HepG2 (cell line): Measurements from ENCODE around the gene TSHZ2. TPM values are rescaled to one million over a fixed set of nuclear protein-coding genes. Genes with fewer than 3 reads are reported as not detected.
A peak's percentile ranks its signal among the peaks of the same experiment; 100 is the strongest.

Experiments used
- ATAC-seq: fragments of 200-7000 bp; cut with Tn5 transposase; 3 replicates; pipeline ENCODE4 v1.9.1; 2020; ENCODE audit warnings: mild to moderate bottlenecking, moderate library complexity
- BruUV-seq: library from RNA; stranded (reverse); fragments of 400-500 nt; replicated peaks from 2 replicates; lab custom pipeline; 2021; lab: Mats Ljungman, UMichigan
- CTCF ChIA-PET: fragments of 300-600 bp; formaldehyde crosslinking; extraction: SDS; loops from one replicate; lab custom pipeline; 2021; ENCODE audit warnings: low total read pairs, inconsistent platforms, low intra/inter-chr PET ratio; lab: Yijun Ruan, JAX
- POLR2A ChIA-PET: fragments of 350-600 bp; sonication (Branson Sonifier 250); formaldehyde crosslinking; loops from one replicate; lab custom pipeline; 2020; ENCODE audit warnings: antibody characterized with exemption, inconsistent platforms; lab: Yijun Ruan, JAX
- DNase-seq: peaks from one replicate; pipeline ENCODE4 v3.0.0-alpha.2; 2015; ENCODE audit warnings: low spot score
- FAIRE-seq: peaks from 3 replicates; lab custom pipeline; 2011; peaks lifted over from hg19 to GRCh38; lab: Jason Lieb, UNC
- H2AFZ ChIP-seq: one replicate; pipeline ENCODE4 v1.6.1; 2011; ENCODE audit warnings: low read length, inconsistent platforms
- H3K27ac ChIP-seq: fragments of 300-600 bp; 3 replicates; pipeline ENCODE4 v1.8.0; 2011; ENCODE audit warnings: mixed run types, mild to moderate bottlenecking, mixed read lengths, low read length, inconsistent platforms; ENCODE audit not compliant: insufficient read depth; ENCODE audit errors: extremely low read length
- H3K27me3 ChIP-seq, 2 experiments: fragments of 200-600 bp in 1 of 2; 2 replicates in 1 of 2; 3 replicates in 1 of 2; pipeline versions ENCODE4 v1.6.0 to v1.8.0; 2011; ENCODE audit warnings: low read length in 2 of 2, mild to moderate bottlenecking in 2 of 2, moderate library complexity in 2 of 2, inconsistent platforms in 1 of 2; ENCODE audit not compliant: insufficient read depth in 2 of 2, control insufficient read depth in 1 of 2
- H3K36me3 ChIP-seq, 2 experiments: fragments of 200-600 bp in 1 of 2; replicated peaks in 1 of 2; 2 replicates in 1 of 2; 3 replicates in 1 of 2; pipeline versions ENCODE4 v1.5.1 to v1.8.0; 2011; ENCODE audit warnings: low read length in 2 of 2, inconsistent platforms in 1 of 2; ENCODE audit not compliant: insufficient read depth in 2 of 2, control insufficient read depth in 1 of 2
- H3K4me1 ChIP-seq: 2 replicates; pipeline ENCODE4 v1.5.1; 2012; ENCODE audit warnings: low read length, inconsistent platforms; ENCODE audit not compliant: insufficient read depth
- H3K4me2 ChIP-seq: 2 replicates; pipeline ENCODE4 v1.6.0; 2011; ENCODE audit warnings: low read depth, low read length, inconsistent platforms
- H3K4me3 ChIP-seq, 3 experiments: fragments of 200-600 bp in 1 of 3; sonication (generic), shearing (Covaris generic) in 1 of 3; replicated peaks in 1 of 3; 2 replicates each; pipeline ENCODE4 v1.5.1; 2011 to 2016; ENCODE audit warnings: low read length in 3 of 3, inconsistent platforms in 2 of 3, low read depth in 2 of 3, mild to moderate bottlenecking in 2 of 3, control low read depth in 1 of 3, mixed read lengths in 1 of 3; ENCODE audit not compliant: insufficient read depth in 1 of 3
- H3K79me2 ChIP-seq: one replicate; pipeline ENCODE4 v1.6.1; 2011; ENCODE audit warnings: low read length, inconsistent platforms; ENCODE audit not compliant: insufficient read depth
- H3K9ac ChIP-seq: 2 replicates; pipeline ENCODE4 v1.6.0; 2011; ENCODE audit warnings: mild to moderate bottlenecking, low read depth, low read length, inconsistent platforms; ENCODE audit not compliant: insufficient read depth
- H3K9me3 ChIP-seq: 2 replicates; pipeline ENCODE4 v1.5.1; 2012; ENCODE audit warnings: mild to moderate bottlenecking, low read length
- H4K20me1 ChIP-seq: 2 replicates; pipeline ENCODE4 v1.6.0; 2011; ENCODE audit warnings: inconsistent platforms, mild to moderate bottlenecking, low read length, moderate library complexity; ENCODE audit not compliant: insufficient read depth
- NCOA2 ChIP-seq: sonication (generic); formaldehyde crosslinking; IDR thresholded peaks from 2 replicates; pipeline ENCODE4 v1.8.0; 2022; ENCODE audit warnings: inconsistent platforms
- WGBS: methylation state at CpG from one replicate; pipeline ENCODE4 v1.1.6; 2017; ENCODE audit warnings: low lambda C conversion rate; 5-methylcytosine and 5-hydroxymethylcytosine counted together
- in situ Hi-C: cut with HindIII; loops from 2 replicates; pipeline ENCODE4 v1.10.0; 2017; ENCODE audit warnings: low pct_unique_long_range_greater_than_20kb; ENCODE audit not compliant: extremely low pct_ligation_motif_present
- intact Hi-C: fragments of 100-400 bp; cut with micrococcal nuclease; formaldehyde crosslinking; loops from one replicate; pipeline ENCODE4 v1.10.0; 2022; ENCODE audit not compliant: unreplicated experiment
- polyA plus RNA-seq, 8 experiments: library from polyadenylated mRNA; depleted of rRNA in 3 of 8; stranded (reverse) in 7 of 8; unstranded in 1 of 8; fragments of >200 nt; fragmentation: Illumina TruSeq in 4 of 8; extraction: Trizol in 4 of 8; gene quantifications; 2 replicates each; pipeline versions ENCODE4 v1.2.1 to v1.2.3, GENCODE V29; 2011 to 2016; ENCODE audit warnings: low read depth in 4 of 8, missing spikeins in 1 of 8, mixed read lengths in 1 of 8; ENCODE audit not compliant: insufficient read depth in 1 of 8
- small RNA-seq, 3 experiments: library from RNA; depleted of rRNA; stranded (forward); fragments of <200 nt; gene quantifications; one replicate each; pipeline ENCODE3, GENCODE V24; 2012; ENCODE audit warnings: low read depth in 2 of 3, low replicate concordance in 1 of 3; ENCODE audit not compliant: insufficient read length in 3 of 3, insufficient read depth in 2 of 3
- total RNA-seq, 5 experiments: library from RNA; depleted of rRNA; stranded (reverse); fragments of >200 nt; fragmentation: Illumina TruSeq; extraction: Trizol; gene quantifications; 2 replicates each; pipeline ENCODE4 v1.2.3, GENCODE V29; 2016; ENCODE audit warnings: low read depth in 1 of 5
- TF ChIP-seq, protein P1 (sequence below), 2 experiments: sonication (generic) in 1 of 2; formaldehyde crosslinking in 1 of 2; IDR thresholded peaks; 2 replicates each; pipeline versions ENCODE4 v1.5.1 to v1.6.1; 2011 to 2020; ENCODE audit warnings: borderline replicate concordance in 1 of 2, low read depth in 1 of 2, low read length in 1 of 2, mild to moderate bottlenecking in 1 of 2, missing genetic modification reagents in 1 of 2, moderate library complexity in 1 of 2
- TF ChIP-seq, protein P2 (sequence below): sonication (generic); formaldehyde crosslinking; IDR thresholded peaks from 2 replicates; pipeline ENCODE4 v1.5.1; 2020; ENCODE audit warnings: missing genetic modification reagents, mild to moderate bottlenecking, borderline replicate concordance

The TSHZ2 gene
- total and polyA plus RNA-seq, 2 of the 13 experiments (the other 11 are each of a cell fraction or from before 2014, with no cell fraction given), result 0.01 TPM; not detected in 1

DNA sequence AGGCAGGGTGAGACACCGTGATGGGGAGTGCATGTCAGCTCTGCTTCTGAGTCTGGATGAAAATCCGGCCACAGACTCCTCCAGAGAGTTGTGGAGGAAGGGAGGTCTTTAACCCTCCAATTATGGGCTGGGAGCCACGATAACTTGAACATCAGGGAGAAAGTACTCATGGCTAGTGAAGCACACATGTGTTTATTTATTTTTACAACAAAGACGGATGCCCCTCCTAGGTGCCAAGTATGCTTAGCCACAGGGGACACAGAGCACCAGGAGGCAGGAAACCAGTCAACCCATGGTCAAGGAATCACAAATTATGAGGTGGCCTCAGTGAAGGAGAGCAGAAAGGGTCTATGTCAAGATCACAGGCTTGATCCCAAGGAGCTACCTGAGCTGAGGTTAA lies 567.4 kb downstream of the TSHZ2 start:
- Histone ChIP-seq H3K79me2 (no peaks in the 10 kb centered on the region), H2AFZ (no peak overlapping the region), H3K4me1 (no peaks in the 10 kb centered on the region), H3K27me3 (peaks cover 0 to 7% of the 10 kb centered on the region in 2 experiments; a peak in 1 of 5 replicates), H3K36me3 (no peaks in the 10 kb centered on the region), H3K9me3 (no peaks in the 10 kb centered on the region), H3K9ac (no peak overlapping the region), H3K4me2 (no peak overlapping the region), H4K20me1 (no peaks in the 10 kb centered on the region), H3K27ac (no peak overlapping the region), H3K4me3 (no peak overlapping the region)
- in situ Hi-C loops, result loop anchor here (25.0 kb wide), 2 partner anchors 327 to 802 kb away; no protein-coding TSS in a partner anchor
- TF ChIP-seq, protein P1, sequence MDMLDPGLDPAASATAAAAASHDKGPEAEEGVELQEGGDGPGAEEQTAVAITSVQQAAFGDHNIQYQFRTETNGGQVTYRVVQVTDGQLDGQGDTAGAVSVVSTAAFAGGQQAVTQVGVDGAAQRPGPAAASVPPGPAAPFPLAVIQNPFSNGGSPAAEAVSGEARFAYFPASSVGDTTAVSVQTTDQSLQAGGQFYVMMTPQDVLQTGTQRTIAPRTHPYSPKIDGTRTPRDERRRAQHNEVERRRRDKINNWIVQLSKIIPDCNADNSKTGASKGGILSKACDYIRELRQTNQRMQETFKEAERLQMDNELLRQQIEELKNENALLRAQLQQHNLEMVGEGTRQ (IDR thresholded peaks at IDR 0.05; ENCODE audit: low read depth, low read length), result 0 out of 2 replicates have a peak, but pooled peaks have one; percentile 9
- TF ChIP-seq, protein P1 (CRISPR knock-in tag; IDR thresholded peaks at IDR 0.05; ENCODE audit: borderline replicate concordance), result no peak
- TF ChIP-seq, protein P2, sequence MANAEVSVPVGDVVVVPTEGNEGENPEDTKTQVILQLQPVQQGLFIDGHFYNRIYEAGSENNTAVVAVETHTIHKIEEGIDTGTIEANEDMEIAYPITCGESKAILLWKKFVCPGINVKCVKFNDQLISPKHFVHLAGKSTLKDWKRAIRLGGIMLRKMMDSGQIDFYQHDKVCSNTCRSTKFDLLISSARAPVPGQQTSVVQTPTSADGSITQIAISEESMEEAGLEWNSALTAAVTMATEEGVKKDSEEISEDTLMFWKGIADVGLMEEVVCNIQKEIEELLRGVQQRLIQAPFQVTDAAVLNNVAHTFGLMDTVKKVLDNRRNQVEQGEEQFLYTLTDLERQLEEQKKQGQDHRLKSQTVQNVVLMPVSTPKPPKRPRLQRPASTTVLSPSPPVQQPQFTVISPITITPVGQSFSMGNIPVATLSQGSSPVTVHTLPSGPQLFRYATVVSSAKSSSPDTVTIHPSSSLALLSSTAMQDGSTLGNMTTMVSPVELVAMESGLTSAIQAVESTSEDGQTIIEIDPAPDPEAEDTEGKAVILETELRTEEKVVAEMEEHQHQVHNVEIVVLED (CRISPR knock-in tag), result no peak
- no peak for TF ChIP-seq NCOA2 (CRISPR knock-in tag)
- intact Hi-C loops, result no loop called here
- BruUV-seq, result no TSS peak
- no peak for ATAC-seq
- DNase-seq, result no peak
- CTCF ChIA-PET, result no interaction called here
- POLR2A ChIA-PET, result no interaction called here
- 5% methylated on average over 4 of the region's 4 CpGs for WGBS
- FAIRE-seq, result no peak

Small RNAs within 50 kb of the gene (small RNA-seq; reads per million reads assigned to genes)
- 0 reads per million in 3 experiments for gene RF00019
